Mesangial cell (primary cell): ENCODE measurements around the gene POTEB3. TPM values are rescaled to one million over a fixed set of nuclear protein-coding genes. Genes with fewer than 3 reads are reported as not detected.

Experiments used
- total RNA-seq: library from RNA; depleted of rRNA; stranded (reverse); fragments of >200 nt; gene quantifications from 2 replicates; pipeline ENCODE4 v1.2.3, GENCODE V29; 2015

Gene POTEB3
- total RNA-seq = not detected in 2 replicates

GRCh38 chr15:21440399-21440798 is at the start of gene POTEB3:
TSS of gene POTEB3 (minus strand) at chr15:21440499. CDS start at chr15:21440011, 488 bp downstream.

